ENCODE measurements around the gene RTBDN.

RTBDN gene

GRCh38 chr19:12782174-12782423, 52.3 kb downstream of the RTBDN start:
- peak overlapping the region; percentile 55 for H3K4me3 ChIP-seq (ENCODE audit: low read depth, low read length)
- no peak for TF ChIP-seq CTCF (IDR thresholded peaks at IDR 0.05; ENCODE audit: insufficient read depth, low read length, missing control alignments)
- POLR2A ChIA-PET = interaction anchor here (0.6 to 3.8 kb wide), 4 partner anchors 8 to 24 kb away, joined by 3 to 96 read pairs (median 3); partner anchors contain the start of genes JUNB and RNASEH2A
- CTCF ChIA-PET = interaction anchor here (0.9 to 2.0 kb wide), 5 partner anchors 8 to 22 kb away, joined by 3 to 16 read pairs (median 7); partner anchors contain the start of genes JUNB, PRDX2 and THSD8
- DNase-seq (ENCODE audit: low read depth, low spot score) = no peak

- no peak for DNase-seq (ENCODE audit: low read depth, low spot score)
- ChIA-PET CTCF (interaction anchor here (1.2 to 29.3 kb wide), 7 partner anchors 8 to 186 kb away, joined by 3 to 1565 read pairs (median 42); partner anchors contain the start of genes GET3, JUNB, PRDX2 and RNASEH2A), POLR2A (interaction anchor here (1.3 to 3.9 kb wide), 5 partner anchors 9 to 22 kb away, joined by 3 to 158 read pairs (median 5); partner anchors contain the start of gene JUNB)
- H3K4me3 ChIP-seq (ENCODE audit: low read depth, low read length) = peak overlapping the region; percentile 67
- peak; percentile 8 for TF ChIP-seq CTCF (IDR thresholded peaks at IDR 0.05; ENCODE audit: insufficient read depth, low read length, missing control alignments)
These were observed 55.0 kb downstream of the RTBDN start for GRCh38 chr19:12779162-12779993.

GRCh38 chr19:12778905-12779161, 55.5 kb downstream of the RTBDN start:
- H3K4me3 ChIP-seq (ENCODE audit: low read depth, low read length) = peak overlapping the region; percentile 67
- DNase-seq (ENCODE audit: low read depth, low spot score) = no peak
- POLR2A ChIA-PET = interaction anchor here (1.3 to 3.9 kb wide), 5 partner anchors 10 to 22 kb away, joined by 3 to 158 read pairs (median 5); partner anchors contain the start of gene JUNB
- TF ChIP-seq CTCF (IDR thresholded peaks at IDR 0.05; ENCODE audit: insufficient read depth, low read length, missing control alignments) = no peak
- CTCF ChIA-PET = interaction anchor here (0.9 to 29.3 kb wide), 13 partner anchors 9 to 187 kb away, joined by 3 to 1565 read pairs (median 5); partner anchors contain the start of genes GET3, JUNB, PRDX2 and RNASEH2A

GRCh38 chr19:12778017-12778904, 56.1 kb downstream of the RTBDN start:
- DNase-seq (ENCODE audit: low read depth, low spot score) = no peak
- peak overlapping the region; percentile 67 for H3K4me3 ChIP-seq (ENCODE audit: low read depth, low read length)
- ChIA-PET POLR2A (interaction anchor here (0.7 to 3.9 kb wide), 6 partner anchors 11 to 28 kb away, joined by 3 to 158 read pairs (median 4); partner anchors contain the start of genes JUNB and RNASEH2A), CTCF (interaction anchor here (0.7 to 29.3 kb wide), 17 partner anchors 9 to 187 kb away, joined by 3 to 1565 read pairs (median 4); partner anchors contain the start of genes DNASE2, GET3, JUNB and PRDX2)
- no peak for TF ChIP-seq CTCF (IDR thresholded peaks at IDR 0.05; ENCODE audit: insufficient read depth, low read length, missing control alignments)

- no peak for DNase-seq (ENCODE audit: low read depth, low spot score)
- TF ChIP-seq CTCF (IDR thresholded peaks at IDR 0.05; ENCODE audit: insufficient read depth, low read length, missing control alignments) = peak; percentile 99
- peak overlapping the region; percentile 67 for H3K4me3 ChIP-seq (ENCODE audit: low read depth, low read length)
- CTCF ChIA-PET = interaction anchor here (0.6 to 29.3 kb wide), 19 partner anchors 10 to 155 kb away, joined by 3 to 1565 read pairs (median 4); partner anchors contain the start of genes DNASE2, GET3, JUNB and PRDX2
- POLR2A ChIA-PET = interaction anchor here (0.7 to 3.9 kb wide), 5 partner anchors 11 to 29 kb away, joined by 3 to 158 read pairs (median 6); partner anchors contain the start of genes JUNB and RNASEH2A
These were observed 57.0 kb downstream of the RTBDN start for GRCh38 chr19:12777217-12778016.

All from AG04449 (cell line).